ENCODE data around the gene ASRGL1. TPM values are rescaled to one million over a fixed set of nuclear protein-coding genes. Genes with fewer than 3 reads are reported as not detected.
"Not testable (repeated sequence)": the region's sequence is repeated elsewhere in the genome, so short reads cannot be mapped to it uniquely, and the experiment has no call there.

ASRGL1 gene
- total RNA-seq, 4 donors from 2014 or later: 5.8 to 35.9 (median 16.5) TPM

GRCh38 chr11:62373464-62374119, 36.3 kb downstream of the ASRGL1 start:
- H3K4me3 ChIP-seq (replicated peaks in 1 of 3): no peak overlapping the region

GRCh38 chr11:62374801-62375200, 37.6 kb downstream of the ASRGL1 start:
- intact Hi-C loops (cut with DNase I): no loop called here
- WGBS, 2 donors: 79 to 83% methylated on average over 9 of the region's 9 CpGs
- H3K27ac ChIP-seq: no peak overlapping the region
- TF ChIP-seq CTCF (IDR thresholded peaks at IDR 0.05) (no peak), POLR2A (IDR thresholded peaks at IDR 0.05) (no peak)
- no peaks in the 10 kb centered on the region for H3K27me3 ChIP-seq
- no peaks in the 10 kb centered on the region for H3K4me1 ChIP-seq
- DNase-seq: no peak
- no peak overlapping the region for H3K4me3 ChIP-seq (replicated peaks in 1 of 3)
- no peaks in the 10 kb centered on the region for H3K36me3 ChIP-seq
- H3K9me3 ChIP-seq: no peaks in the 10 kb centered on the region

More at GRCh38 chr11:62373464-62374119, 36.3 kb downstream of the ASRGL1 start:
- Histone ChIP-seq H3K4me1 (no peaks in the 10 kb centered on the region), H3K36me3 (no peaks in the 10 kb centered on the region), H3K27ac (no peak overlapping the region), H3K9me3 (no peaks in the 10 kb centered on the region), H3K27me3 (no peaks in the 10 kb centered on the region)
- DNase-seq: no peak
- 93 to 95% methylated on average over 18 of the region's 18 CpGs for WGBS, 2 donors
- TF ChIP-seq POLR2A (IDR thresholded peaks at IDR 0.05) (no peak), CTCF (IDR thresholded peaks at IDR 0.05) (no peak)
- intact Hi-C loops (cut with DNase I): no loop called here

GRCh38 chr11:62378459-62379063, 41.3 kb downstream of the ASRGL1 start:
- DNase-seq: peak; percentile 17 to 36
- H3K27ac ChIP-seq; H3K9me3 ChIP-seq; H3K27me3 ChIP-seq; H3K4me1 ChIP-seq; H3K36me3 ChIP-seq; H3K4me3 ChIP-seq (replicated peaks in 1 of 3); intact Hi-C loops (cut with DNase I): not testable (repeated sequence)
- 3 to 7% methylated on average over 9 of the region's 9 CpGs for WGBS, 2 donors
- TF ChIP-seq CTCF (IDR thresholded peaks at IDR 0.05): peak; percentile 11 to 53 (median 24)

- H3K9me3 ChIP-seq; DNase-seq; H3K4me3 ChIP-seq (replicated peaks in 1 of 3); H3K27me3 ChIP-seq; intact Hi-C loops (cut with DNase I); H3K36me3 ChIP-seq; H3K27ac ChIP-seq; H3K4me1 ChIP-seq: not testable (repeated sequence)
- 0 to 27% methylated on average over 1 to 2 of the region's 2 CpGs for WGBS, 2 donors
Observed at GRCh38 chr11:62379586-62379985, 42.3 kb downstream of the ASRGL1 start.

GRCh38 chr11:62380821-62381245, 43.6 kb downstream of the ASRGL1 start:
- H3K36me3 ChIP-seq; H3K4me3 ChIP-seq (replicated peaks in 1 of 3); H3K27me3 ChIP-seq; intact Hi-C loops (cut with DNase I); H3K4me1 ChIP-seq; H3K9me3 ChIP-seq; H3K27ac ChIP-seq: not testable (repeated sequence)
- DNase-seq: peak; percentile 27 to 40
- TF ChIP-seq CTCF (IDR thresholded peaks at IDR 0.05): peak; percentile 63 to 81 (median 76)
- WGBS, 2 donors: 4 to 6% methylated on average over 11 to 12 of the region's 12 CpGs
